ENCODE measurements around the gene DCBLD1. TPM values are rescaled to one million over a fixed set of nuclear protein-coding genes. Genes with fewer than 3 reads are reported as not detected.

The DCBLD1 gene
- total and polyA plus RNA-seq, 4 donors: 2.7 to 10.4 (median 4.4) TPM

DNA sequence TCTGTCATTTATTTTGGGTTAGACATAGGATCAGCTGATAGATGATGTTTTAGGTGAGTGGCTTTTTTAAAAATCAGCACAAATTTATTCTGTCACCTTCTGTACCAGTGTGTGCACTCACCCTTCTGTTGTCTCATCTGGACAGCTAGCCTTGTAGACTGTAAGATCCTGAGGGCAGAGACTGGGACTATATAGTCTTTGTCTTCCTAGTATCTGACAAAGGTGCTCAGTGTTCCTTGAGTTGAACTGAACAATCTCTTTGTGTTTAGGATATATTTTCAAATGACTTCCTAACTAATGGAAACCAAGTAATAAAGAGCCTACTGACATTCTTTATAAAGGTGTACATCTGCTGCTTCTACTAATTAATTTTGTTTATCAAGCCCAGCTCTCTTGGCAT, 3.0 kb downstream of the DCBLD1 start:
- TF ChIP-seq HNF4A (conservative IDR thresholded peaks at IDR 0.05) (no peak), GABPA (IDR thresholded peaks at IDR 0.05 in 1 of 2, conservative IDR thresholded peaks at IDR 0.05 in 1 of 2) (no peak), TAF1 (conservative IDR thresholded peaks at IDR 0.05) (no peak), NR2F2 (IDR thresholded peaks at IDR 0.05) (no peak), FOXA2 (IDR thresholded peaks at IDR 0.05) (no peak), FOXA1 (IDR thresholded peaks at IDR 0.05) (no peak), JUND (IDR thresholded peaks at IDR 0.05) (no peak), RAD21 (IDR thresholded peaks at IDR 0.05) (no peak), YY1 (IDR thresholded peaks at IDR 0.05) (no peak), SP1 (IDR thresholded peaks at IDR 0.05) (no peak), EGR1 (IDR thresholded peaks at IDR 0.05; ENCODE audit: low read depth in 2 of 2) (no peak), RXRA (IDR thresholded peaks at IDR 0.05) (no peak), HNF4G (IDR thresholded peaks at IDR 0.05) (no peak), REST (IDR thresholded peaks at IDR 0.05) (no peak)
- TF ChIP-seq, protein P1, sequence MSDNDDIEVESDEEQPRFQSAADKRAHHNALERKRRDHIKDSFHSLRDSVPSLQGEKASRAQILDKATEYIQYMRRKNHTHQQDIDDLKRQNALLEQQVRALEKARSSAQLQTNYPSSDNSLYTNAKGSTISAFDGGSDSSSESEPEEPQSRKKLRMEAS (IDR thresholded peaks at IDR 0.05): no peak
- TF ChIP-seq, protein P2, sequence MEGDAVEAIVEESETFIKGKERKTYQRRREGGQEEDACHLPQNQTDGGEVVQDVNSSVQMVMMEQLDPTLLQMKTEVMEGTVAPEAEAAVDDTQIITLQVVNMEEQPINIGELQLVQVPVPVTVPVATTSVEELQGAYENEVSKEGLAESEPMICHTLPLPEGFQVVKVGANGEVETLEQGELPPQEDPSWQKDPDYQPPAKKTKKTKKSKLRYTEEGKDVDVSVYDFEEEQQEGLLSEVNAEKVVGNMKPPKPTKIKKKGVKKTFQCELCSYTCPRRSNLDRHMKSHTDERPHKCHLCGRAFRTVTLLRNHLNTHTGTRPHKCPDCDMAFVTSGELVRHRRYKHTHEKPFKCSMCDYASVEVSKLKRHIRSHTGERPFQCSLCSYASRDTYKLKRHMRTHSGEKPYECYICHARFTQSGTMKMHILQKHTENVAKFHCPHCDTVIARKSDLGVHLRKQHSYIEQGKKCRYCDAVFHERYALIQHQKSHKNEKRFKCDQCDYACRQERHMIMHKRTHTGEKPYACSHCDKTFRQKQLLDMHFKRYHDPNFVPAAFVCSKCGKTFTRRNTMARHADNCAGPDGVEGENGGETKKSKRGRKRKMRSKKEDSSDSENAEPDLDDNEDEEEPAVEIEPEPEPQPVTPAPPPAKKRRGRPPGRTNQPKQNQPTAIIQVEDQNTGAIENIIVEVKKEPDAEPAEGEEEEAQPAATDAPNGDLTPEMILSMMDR (IDR thresholded peaks at IDR 0.05; ENCODE audit: low read depth, low read length, missing input control): no peak
- TF ChIP-seq, protein P3, sequence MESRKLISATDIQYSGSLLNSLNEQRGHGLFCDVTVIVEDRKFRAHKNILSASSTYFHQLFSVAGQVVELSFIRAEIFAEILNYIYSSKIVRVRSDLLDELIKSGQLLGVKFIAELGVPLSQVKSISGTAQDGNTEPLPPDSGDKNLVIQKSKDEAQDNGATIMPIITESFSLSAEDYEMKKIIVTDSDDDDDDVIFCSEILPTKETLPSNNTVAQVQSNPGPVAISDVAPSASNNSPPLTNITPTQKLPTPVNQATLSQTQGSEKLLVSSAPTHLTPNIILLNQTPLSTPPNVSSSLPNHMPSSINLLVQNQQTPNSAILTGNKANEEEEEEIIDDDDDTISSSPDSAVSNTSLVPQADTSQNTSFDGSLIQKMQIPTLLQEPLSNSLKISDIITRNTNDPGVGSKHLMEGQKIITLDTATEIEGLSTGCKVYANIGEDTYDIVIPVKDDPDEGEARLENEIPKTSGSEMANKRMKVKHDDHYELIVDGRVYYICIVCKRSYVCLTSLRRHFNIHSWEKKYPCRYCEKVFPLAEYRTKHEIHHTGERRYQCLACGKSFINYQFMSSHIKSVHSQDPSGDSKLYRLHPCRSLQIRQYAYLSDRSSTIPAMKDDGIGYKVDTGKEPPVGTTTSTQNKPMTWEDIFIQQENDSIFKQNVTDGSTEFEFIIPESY (IDR thresholded peaks at IDR 0.05): no peak
- TF ChIP-seq, protein P4, sequence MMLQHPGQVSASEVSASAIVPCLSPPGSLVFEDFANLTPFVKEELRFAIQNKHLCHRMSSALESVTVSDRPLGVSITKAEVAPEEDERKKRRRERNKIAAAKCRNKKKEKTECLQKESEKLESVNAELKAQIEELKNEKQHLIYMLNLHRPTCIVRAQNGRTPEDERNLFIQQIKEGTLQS (IDR thresholded peaks at IDR 0.05): no peak
- Histone ChIP-seq H3K4me3 (ENCODE audit: low read depth in 1 of 3, low read length in 3 of 3) (no peak overlapping the region), H3K36me3 (ENCODE audit: control insufficient read depth in 4 of 4, insufficient read depth in 3 of 4, low read depth in 1 of 4, low read length in 3 of 4) (peaks cover 0 to 3% (median 0%) of the 10 kb centered on the region in 4 donors), H3K9me3 (ENCODE audit: control insufficient read depth in 4 of 4, low read length in 3 of 4) (no peaks in the 10 kb centered on the region), H3K9ac (ENCODE audit: low read depth in 1 of 2, low read length in 2 of 2) (peak overlapping the region in 1 of 2 donors; percentile 6), H3K27me3 (ENCODE audit: control insufficient read depth in 4 of 4, insufficient read depth in 4 of 4, low read length in 3 of 4) (no peaks in the 10 kb centered on the region), H3K27ac (ENCODE audit: low read depth in 1 of 2, low read length in 2 of 2) (no peak overlapping the region), H3K4me1 (ENCODE audit: control insufficient read depth in 4 of 4, insufficient read depth in 4 of 4, low read length in 3 of 4) (peaks cover 0 to 9% (median 7%) of the 10 kb centered on the region in 4 donors)
- DNase-seq (ENCODE audit: low spot score): no peak

Measured in liver (tissue), 9 donors.